Measurements from ENCODE around the gene RMI2.

RMI2 gene

DNA sequence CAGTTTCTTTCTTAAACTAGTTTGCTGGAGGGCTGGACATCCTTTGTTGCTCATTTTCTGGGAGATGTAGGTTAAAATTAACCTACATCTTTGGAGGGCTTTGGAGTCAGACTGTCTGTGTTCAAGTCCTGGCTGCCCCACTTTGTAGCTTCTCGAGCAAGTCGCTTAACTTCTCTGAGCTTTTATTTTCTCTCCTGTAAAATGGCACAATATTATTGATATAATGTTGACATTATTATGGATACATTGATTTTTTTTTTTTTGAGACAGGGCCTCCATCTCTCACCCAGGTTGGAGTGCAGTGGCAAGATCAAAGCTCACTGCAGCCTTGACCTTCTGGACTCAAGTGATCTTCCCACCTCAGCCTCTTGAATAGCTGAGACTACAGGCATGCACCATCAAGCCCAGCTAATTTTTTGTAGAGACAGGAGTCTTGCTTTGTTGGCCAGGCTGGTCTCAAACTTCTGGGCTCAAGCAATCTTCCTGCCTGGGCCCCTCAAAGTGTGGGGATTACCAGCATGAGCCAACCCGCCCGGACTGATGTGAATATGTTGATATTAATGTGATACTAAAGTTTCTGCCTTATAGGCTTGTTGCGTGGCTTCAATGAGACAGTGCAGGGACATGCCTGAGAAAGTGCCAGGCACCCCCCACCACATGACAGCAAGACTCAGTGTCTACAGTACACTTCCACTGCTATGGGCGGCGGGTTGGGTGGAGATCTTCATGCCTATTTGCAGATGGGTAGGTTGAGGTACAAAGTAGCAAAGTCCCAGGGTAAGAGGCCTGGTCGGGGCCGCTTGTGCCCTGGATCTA lies 31.6 kb upstream of the RMI2 start:
- H3K9me3 ChIP-seq (ENCODE audit: control insufficient read depth, insufficient read depth, low read length) = no peaks in the 10 kb centered on the region
- peak overlapping the region; percentile 26 for H3K9ac ChIP-seq (ENCODE audit: low read depth, low read length)
- peaks cover under 1% of the 10 kb centered on the region for H3K36me3 ChIP-seq (ENCODE audit: control insufficient read depth, insufficient read depth, low read length)
- no peaks in the 10 kb centered on the region for H3K27me3 ChIP-seq (ENCODE audit: control insufficient read depth, insufficient read depth, low read length)
- peaks cover 32% of the 10 kb centered on the region for H3K4me1 ChIP-seq (ENCODE audit: control insufficient read depth, insufficient read depth, low read length)
- H3K4me3 ChIP-seq (ENCODE audit: low read depth, low read length) = peak overlapping the region; percentile 23

- Histone ChIP-seq H3K4me3 (ENCODE audit: low read depth, low read length) (no peak overlapping the region), H3K9me3 (ENCODE audit: control insufficient read depth, insufficient read depth, low read length) (no peaks in the 10 kb centered on the region), H3K27me3 (ENCODE audit: control insufficient read depth, insufficient read depth, low read length) (no peaks in the 10 kb centered on the region), H3K36me3 (ENCODE audit: control insufficient read depth, insufficient read depth, low read length) (peaks cover 2% of the 10 kb centered on the region), H3K9ac (ENCODE audit: low read depth, low read length) (no peak overlapping the region), H3K4me1 (ENCODE audit: control insufficient read depth, insufficient read depth, low read length) (peaks cover 32% of the 10 kb centered on the region)
These were observed 30.9 kb upstream of the RMI2 start for GRCh38 chr16:11314309-11314894.

DNA sequence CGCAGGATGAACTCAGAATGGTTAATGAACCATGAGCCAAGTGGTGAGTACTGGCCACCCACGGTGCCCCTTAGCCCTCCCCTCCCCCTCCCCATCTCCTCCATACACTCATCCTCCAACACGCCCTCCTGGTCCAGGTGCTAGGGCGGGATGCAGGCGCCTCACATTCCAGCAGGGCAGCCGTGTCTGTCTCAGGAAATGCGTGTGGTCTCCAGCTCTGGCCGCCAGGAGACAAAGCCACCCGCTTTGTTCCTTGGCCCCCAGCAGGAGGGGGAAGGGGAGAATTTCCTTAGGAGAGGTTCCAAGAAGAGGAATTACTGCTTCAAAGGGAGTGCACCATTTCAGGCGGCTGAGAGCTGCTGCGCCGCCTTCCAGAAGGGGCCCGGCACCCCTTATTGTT lies 29.7 kb upstream of the RMI2 start:
- peak overlapping the region; percentile 53 for H3K4me3 ChIP-seq (ENCODE audit: low read depth, low read length)
- no peak overlapping the region for H3K9ac ChIP-seq (ENCODE audit: low read depth, low read length)
- H3K9me3 ChIP-seq (ENCODE audit: control insufficient read depth, insufficient read depth, low read length) = no peaks in the 10 kb centered on the region
- H3K36me3 ChIP-seq (ENCODE audit: control insufficient read depth, insufficient read depth, low read length) = peaks cover 2% of the 10 kb centered on the region
- H3K27me3 ChIP-seq (ENCODE audit: control insufficient read depth, insufficient read depth, low read length) = no peaks in the 10 kb centered on the region
- peaks cover 30% of the 10 kb centered on the region for H3K4me1 ChIP-seq (ENCODE audit: control insufficient read depth, insufficient read depth, low read length)

GRCh38 chr16:11316331-11317015 lies 28.8 kb upstream of the RMI2 start:
- Histone ChIP-seq H3K27me3 (ENCODE audit: control insufficient read depth, insufficient read depth, low read length) (no peaks in the 10 kb centered on the region), H3K36me3 (ENCODE audit: control insufficient read depth, insufficient read depth, low read length) (peaks cover 2% of the 10 kb centered on the region), H3K9me3 (ENCODE audit: control insufficient read depth, insufficient read depth, low read length) (no peaks in the 10 kb centered on the region), H3K9ac (ENCODE audit: low read depth, low read length) (peak overlapping the region; percentile 38), H3K4me3 (ENCODE audit: low read depth, low read length) (peak overlapping the region; percentile 53), H3K4me1 (ENCODE audit: control insufficient read depth, insufficient read depth, low read length) (peaks cover 30% of the 10 kb centered on the region)

GRCh38 chr16:11318817-11319216 lies 26.4 kb upstream of the RMI2 start:
- Histone ChIP-seq H3K9ac (ENCODE audit: low read depth, low read length) (no peak overlapping the region), H3K9me3 (ENCODE audit: control insufficient read depth, insufficient read depth, low read length) (no peaks in the 10 kb centered on the region), H3K4me1 (ENCODE audit: control insufficient read depth, insufficient read depth, low read length) (peaks cover 15% of the 10 kb centered on the region), H3K36me3 (ENCODE audit: control insufficient read depth, insufficient read depth, low read length) (peaks cover 2% of the 10 kb centered on the region), H3K4me3 (ENCODE audit: low read depth, low read length) (no peak overlapping the region), H3K27me3 (ENCODE audit: control insufficient read depth, insufficient read depth, low read length) (no peaks in the 10 kb centered on the region)

GRCh38 chr16:11319529-11320146 lies 25.6 kb upstream of the RMI2 start:
- Histone ChIP-seq H3K4me1 (ENCODE audit: control insufficient read depth, insufficient read depth, low read length) (peaks cover 13% of the 10 kb centered on the region), H3K4me3 (ENCODE audit: low read depth, low read length) (no peak overlapping the region), H3K27me3 (ENCODE audit: control insufficient read depth, insufficient read depth, low read length) (no peaks in the 10 kb centered on the region), H3K36me3 (ENCODE audit: control insufficient read depth, insufficient read depth, low read length) (peaks cover 2% of the 10 kb centered on the region), H3K9me3 (ENCODE audit: control insufficient read depth, insufficient read depth, low read length) (no peaks in the 10 kb centered on the region), H3K9ac (ENCODE audit: low read depth, low read length) (no peak overlapping the region)

DNA sequence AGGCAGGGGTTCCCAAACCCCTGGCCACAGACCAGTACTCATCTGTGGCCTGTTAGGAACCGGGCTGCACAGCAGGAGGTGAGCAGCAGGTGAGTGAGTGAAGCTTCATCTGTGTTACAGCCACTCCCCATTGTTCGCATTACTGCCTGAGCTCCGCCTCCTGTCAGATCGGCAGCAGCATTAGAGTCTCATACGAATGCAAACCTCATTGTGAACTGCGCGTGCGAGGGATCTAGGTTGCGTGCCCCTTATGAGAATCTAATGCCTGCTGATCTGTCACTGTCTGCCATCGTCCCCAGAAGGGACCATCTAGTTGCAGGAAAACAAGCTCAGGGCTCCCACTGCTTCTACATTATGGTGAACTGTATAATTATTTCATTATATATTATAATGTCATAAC lies 25.1 kb upstream of the RMI2 start:
- Histone ChIP-seq H3K4me1 (ENCODE audit: control insufficient read depth, insufficient read depth, low read length) (peaks cover 11% of the 10 kb centered on the region), H3K9ac (ENCODE audit: low read depth, low read length) (no peak overlapping the region), H3K4me3 (ENCODE audit: low read depth, low read length) (no peak overlapping the region), H3K9me3 (ENCODE audit: control insufficient read depth, insufficient read depth, low read length) (no peaks in the 10 kb centered on the region), H3K36me3 (ENCODE audit: control insufficient read depth, insufficient read depth, low read length) (peaks cover 2% of the 10 kb centered on the region), H3K27me3 (ENCODE audit: control insufficient read depth, insufficient read depth, low read length) (no peaks in the 10 kb centered on the region)

DNA sequence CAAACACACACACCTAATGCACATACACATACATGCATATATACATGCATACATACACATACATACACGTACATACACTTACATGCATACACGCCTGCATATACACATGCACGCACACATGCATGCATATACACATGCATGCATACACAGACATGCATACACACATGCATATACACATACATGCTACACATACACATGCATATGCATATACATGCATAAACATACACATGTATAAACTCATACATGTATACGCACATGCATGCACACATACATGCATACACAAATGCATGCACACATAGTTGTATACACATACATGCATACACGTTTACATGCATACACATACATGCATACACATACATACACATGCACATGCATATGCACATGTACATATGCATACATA lies 23.6 kb upstream of the RMI2 start:
- H3K9ac ChIP-seq (ENCODE audit: low read depth, low read length) = no peak overlapping the region
- no peaks in the 10 kb centered on the region for H3K9me3 ChIP-seq (ENCODE audit: control insufficient read depth, insufficient read depth, low read length)
- no peaks in the 10 kb centered on the region for H3K27me3 ChIP-seq (ENCODE audit: control insufficient read depth, insufficient read depth, low read length)
- H3K36me3 ChIP-seq (ENCODE audit: control insufficient read depth, insufficient read depth, low read length) = peaks cover 2% of the 10 kb centered on the region
- H3K4me1 ChIP-seq (ENCODE audit: control insufficient read depth, insufficient read depth, low read length) = peaks cover 4% of the 10 kb centered on the region
- no peak overlapping the region for H3K4me3 ChIP-seq (ENCODE audit: low read depth, low read length)

- Histone ChIP-seq H3K4me3 (ENCODE audit: low read depth, low read length) (no peak overlapping the region), H3K36me3 (ENCODE audit: control insufficient read depth, insufficient read depth, low read length) (peaks cover 2% of the 10 kb centered on the region), H3K9ac (ENCODE audit: low read depth, low read length) (no peak overlapping the region), H3K4me1 (ENCODE audit: control insufficient read depth, insufficient read depth, low read length) (peaks cover 7% of the 10 kb centered on the region), H3K9me3 (ENCODE audit: control insufficient read depth, insufficient read depth, low read length) (no peaks in the 10 kb centered on the region), H3K27me3 (ENCODE audit: control insufficient read depth, insufficient read depth, low read length) (no peaks in the 10 kb centered on the region)
These were observed 22.4 kb upstream of the RMI2 start for GRCh38 chr16:11322823-11323222.

DNA sequence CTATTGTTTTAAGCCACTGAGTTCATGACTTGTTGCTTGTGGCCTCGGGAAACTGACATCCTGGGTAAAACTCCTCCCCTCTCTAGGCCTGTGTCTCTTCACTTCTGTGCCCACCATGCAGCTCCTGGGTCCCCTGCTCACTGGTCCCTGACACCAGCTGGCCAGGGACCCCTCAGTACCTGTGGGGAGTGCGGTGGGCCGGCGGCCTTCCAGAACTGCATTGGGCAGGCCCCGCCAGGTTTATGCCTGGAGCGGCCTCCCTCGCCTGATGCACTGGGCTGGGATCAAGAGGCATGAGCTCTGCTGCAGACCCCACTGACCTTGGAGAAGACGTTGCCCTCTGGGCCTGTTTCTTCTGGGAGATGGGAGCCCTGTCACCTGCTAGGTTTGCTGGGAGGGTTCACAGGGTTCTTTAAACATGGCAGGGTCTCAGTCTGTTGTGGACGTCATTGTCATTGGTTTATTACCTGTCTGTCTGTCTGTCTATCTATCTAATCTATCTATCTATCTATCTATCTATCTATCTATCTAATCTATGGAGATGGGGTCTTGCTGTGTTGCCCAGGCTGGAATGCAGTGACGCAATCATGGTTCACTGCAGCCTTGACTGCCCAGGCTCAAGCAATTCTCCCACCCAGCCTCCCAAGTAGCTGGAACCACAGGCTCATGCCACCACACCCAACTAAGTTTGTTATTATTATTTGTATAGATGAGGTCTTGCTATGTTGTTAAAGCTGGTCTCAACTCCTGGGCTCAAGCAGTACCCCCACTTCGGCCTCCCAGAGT lies 21.5 kb upstream of the RMI2 start:
- peaks cover 2% of the 10 kb centered on the region for H3K36me3 ChIP-seq (ENCODE audit: control insufficient read depth, insufficient read depth, low read length)
- H3K9me3 ChIP-seq (ENCODE audit: control insufficient read depth, insufficient read depth, low read length) = no peaks in the 10 kb centered on the region
- H3K9ac ChIP-seq (ENCODE audit: low read depth, low read length) = no peak overlapping the region
- peaks cover 12% of the 10 kb centered on the region for H3K4me1 ChIP-seq (ENCODE audit: control insufficient read depth, insufficient read depth, low read length)
- H3K27me3 ChIP-seq (ENCODE audit: control insufficient read depth, insufficient read depth, low read length) = no peaks in the 10 kb centered on the region
- H3K4me3 ChIP-seq (ENCODE audit: low read depth, low read length) = no peak overlapping the region

DNA sequence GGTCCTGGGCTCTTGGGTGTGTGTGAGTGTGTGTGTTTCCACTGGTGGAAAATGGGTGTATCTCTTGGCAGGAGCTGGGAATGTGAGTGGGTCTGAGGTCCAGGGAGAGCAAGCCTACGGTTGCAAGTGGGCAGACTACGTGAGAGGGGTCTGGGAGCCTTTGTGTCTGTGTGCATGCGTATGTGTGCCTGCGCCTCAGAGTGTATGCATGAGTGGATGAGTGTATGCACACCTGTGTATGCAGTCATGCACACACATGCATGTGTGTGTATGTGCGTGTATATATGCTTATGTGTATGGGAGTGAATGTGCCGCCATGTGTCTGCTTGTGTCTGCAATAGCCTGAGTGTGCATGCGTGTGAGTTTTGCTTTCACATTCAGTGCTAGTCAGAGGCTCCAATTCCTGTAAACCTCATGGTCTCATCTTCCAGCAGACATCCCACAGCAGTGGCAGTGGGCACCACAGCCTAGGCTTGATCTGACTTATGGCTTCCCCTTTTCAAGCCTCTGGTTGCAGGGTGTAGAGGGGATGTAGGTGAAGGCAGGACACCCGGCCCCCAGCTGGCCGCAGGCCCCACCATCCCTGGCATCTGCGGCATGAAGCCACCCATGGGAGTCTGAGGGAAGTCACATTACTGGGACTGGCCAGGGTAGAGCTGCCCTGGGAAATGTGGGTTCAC lies 19.7 kb upstream of the RMI2 start:
- Histone ChIP-seq H3K4me1 (ENCODE audit: control insufficient read depth, insufficient read depth, low read length) (peaks cover 20% of the 10 kb centered on the region), H3K36me3 (ENCODE audit: control insufficient read depth, insufficient read depth, low read length) (no peaks in the 10 kb centered on the region), H3K4me3 (ENCODE audit: low read depth, low read length) (no peak overlapping the region), H3K27me3 (ENCODE audit: control insufficient read depth, insufficient read depth, low read length) (no peaks in the 10 kb centered on the region), H3K9ac (ENCODE audit: low read depth, low read length) (peak overlapping the region; percentile 9), H3K9me3 (ENCODE audit: control insufficient read depth, insufficient read depth, low read length) (no peaks in the 10 kb centered on the region)

Data from iPS-15b (cell line).